ENCODE measurements around the gene HHAT. TPM values are rescaled to one million over a fixed set of nuclear protein-coding genes. Genes with fewer than 3 reads are reported as not detected.
A peak's percentile ranks its signal among the peaks of the same experiment; 100 is the strongest.

The HHAT gene
- total RNA-seq, 4 donors from 2014 or later: 4.8 to 5.9 (median 5.3) TPM

- no peaks in the 10 kb centered on the region for H3K27me3 ChIP-seq
- WGBS, 2 donors: 85% methylated on average over 6 of the region's 6 CpGs
- no peaks in the 10 kb centered on the region for H3K36me3 ChIP-seq
- H3K4me1 ChIP-seq: peaks cover 0 to 22% (median 7%) of the 10 kb centered on the region in 4 donors
- TF ChIP-seq POLR2A (IDR thresholded peaks at IDR 0.05): no peak
- TF ChIP-seq CTCF (IDR thresholded peaks at IDR 0.05): no peak
- TF ChIP-seq EP300 (IDR thresholded peaks at IDR 0.05): no peak
- H3K27ac ChIP-seq: peak overlapping the region in 1 of 4 donors; percentile 70
- no peaks in the 10 kb centered on the region for H3K9me3 ChIP-seq
- no peak overlapping the region for H3K4me3 ChIP-seq
- DNase-seq (ENCODE audit: low spot score in 2 of 2): no peak
Measured at GRCh38 chr1:210372931-210373627, 44.4 kb downstream of the HHAT start.

- Histone ChIP-seq H3K36me3 (no peaks in the 10 kb centered on the region), H3K4me1 (peaks cover 0 to 24% (median 7%) of the 10 kb centered on the region in 4 donors), H3K9me3 (no peaks in the 10 kb centered on the region), H3K4me3 (no peak overlapping the region), H3K27me3 (no peaks in the 10 kb centered on the region), H3K27ac (peak overlapping the region in 1 of 4 donors; percentile 70)
- TF ChIP-seq EP300 (IDR thresholded peaks at IDR 0.05) (no peak), CTCF (IDR thresholded peaks at IDR 0.05) (no peak), POLR2A (IDR thresholded peaks at IDR 0.05) (no peak)
- 71% methylated on average over 1 of the region's 1 CpG for WGBS, 2 donors
- no peak for DNase-seq (ENCODE audit: low spot score in 2 of 2)
Measured at GRCh38 chr1:210373628-210373877, 44.9 kb downstream of the HHAT start.

- WGBS, 2 donors: 31 to 33% methylated on average over 9 of the region's 9 CpGs
- H3K4me1 ChIP-seq: peaks cover 0 to 24% (median 7%) of the 10 kb centered on the region in 4 donors
- no peaks in the 10 kb centered on the region for H3K9me3 ChIP-seq
- no peaks in the 10 kb centered on the region for H3K27me3 ChIP-seq
- no peak overlapping the region for H3K4me3 ChIP-seq
- peak; percentile 39 to 83 (median 49) for TF ChIP-seq CTCF (IDR thresholded peaks at IDR 0.05)
- TF ChIP-seq EP300 (IDR thresholded peaks at IDR 0.05): no peak
- no peak for TF ChIP-seq POLR2A (IDR thresholded peaks at IDR 0.05)
- H3K36me3 ChIP-seq: no peaks in the 10 kb centered on the region
- peak overlapping the region in 3 of 4 donors; percentile 41 to 70 (median 43) for H3K27ac ChIP-seq
- DNase-seq (ENCODE audit: low spot score in 2 of 2): peak in 1 of 2 donors; percentile 19
Measured at GRCh38 chr1:210373878-210374599, 45.3 kb downstream of the HHAT start.

- Histone ChIP-seq H3K27ac (peak overlapping the region in 1 of 4 donors; percentile 70), H3K36me3 (no peaks in the 10 kb centered on the region), H3K9me3 (no peaks in the 10 kb centered on the region), H3K27me3 (no peaks in the 10 kb centered on the region), H3K4me3 (no peak overlapping the region), H3K4me1 (peaks cover 0 to 24% (median 7%) of the 10 kb centered on the region in 4 donors)
- DNase-seq (ENCODE audit: low spot score in 2 of 2): no peak
- no peak for TF ChIP-seq CTCF (IDR thresholded peaks at IDR 0.05)
- TF ChIP-seq POLR2A (IDR thresholded peaks at IDR 0.05): no peak
- TF ChIP-seq EP300 (IDR thresholded peaks at IDR 0.05): no peak
- 40 to 53% methylated on average over 4 of the region's 4 CpGs for WGBS, 2 donors
Measured at GRCh38 chr1:210374600-210374953, 45.9 kb downstream of the HHAT start.

GRCh38 chr1:210376836-210377372 lies 48.2 kb downstream of the HHAT start:
- no peak for DNase-seq (ENCODE audit: low spot score in 2 of 2)
- Histone ChIP-seq H3K9me3 (no peaks in the 10 kb centered on the region), H3K27me3 (no peaks in the 10 kb centered on the region), H3K4me1 (peaks cover 0 to 24% (median 7%) of the 10 kb centered on the region in 4 donors), H3K27ac (no peak overlapping the region), H3K4me3 (no peak overlapping the region), H3K36me3 (no peaks in the 10 kb centered on the region)
- no peak for TF ChIP-seq CTCF (IDR thresholded peaks at IDR 0.05)
- no peak for TF ChIP-seq POLR2A (IDR thresholded peaks at IDR 0.05)
- TF ChIP-seq EP300 (IDR thresholded peaks at IDR 0.05): no peak
- 38 to 43% methylated on average over 1 of the region's 1 CpG for WGBS, 2 donors
